ENCODE measurements around the gene UNKL. TPM values are rescaled to one million over a fixed set of nuclear protein-coding genes. Genes with fewer than 3 reads are reported as not detected.

Gene UNKL
- total RNA-seq, 1 donor from 2014 or later = 31.5 TPM

- no peak for TF ChIP-seq CTCF (IDR thresholded peaks at IDR 0.05; ENCODE audit: unreplicated experiment)
- Mint-ChIP-seq H3K4me1 (ENCODE audit: low read depth) (no peaks in the 10 kb centered on the region), H3K9me3 (ENCODE audit: low read depth) (no peaks in the 10 kb centered on the region), H3K27me3 (no peaks in the 10 kb centered on the region), H3K36me3 (ENCODE audit: insufficient read depth) (peaks cover 9% of the 10 kb centered on the region), H3K27ac (no peak overlapping the region), H3K4me3 (ENCODE audit: low read depth) (no peak overlapping the region)
- DNase-seq (ENCODE audit: low spot score, unreplicated experiment) = no peak
Measured at GRCh38 chr16:1397779-1398178, 16.7 kb downstream of the UNKL start.

- no peaks in the 10 kb centered on the region for H3K9me3 Mint-ChIP-seq (ENCODE audit: low read depth)
Measured at GRCh38 chr16:1395444-1396031, 19.0 kb downstream of the UNKL start.

GRCh38 chr16:1394367-1394951, 20.0 kb downstream of the UNKL start:
- Mint-ChIP-seq H3K27me3 (no peaks in the 10 kb centered on the region), H3K27ac (no peak overlapping the region), H3K4me1 (ENCODE audit: low read depth) (no peaks in the 10 kb centered on the region), H3K4me3 (ENCODE audit: low read depth) (no peak overlapping the region), H3K36me3 (ENCODE audit: insufficient read depth) (peaks cover 10% of the 10 kb centered on the region), H3K9me3 (ENCODE audit: low read depth) (no peaks in the 10 kb centered on the region)
- DNase-seq (ENCODE audit: low spot score, unreplicated experiment) = no peak
- TF ChIP-seq CTCF (IDR thresholded peaks at IDR 0.05; ENCODE audit: unreplicated experiment) = no peak

More at GRCh38 chr16:1395444-1396031, 19.0 kb downstream of the UNKL start:
- Mint-ChIP-seq H3K27me3 (no peaks in the 10 kb centered on the region), H3K4me1 (ENCODE audit: low read depth) (no peaks in the 10 kb centered on the region), H3K27ac (no peak overlapping the region), H3K36me3 (ENCODE audit: insufficient read depth) (peaks cover 10% of the 10 kb centered on the region), H3K4me3 (ENCODE audit: low read depth) (no peak overlapping the region)
- TF ChIP-seq CTCF (IDR thresholded peaks at IDR 0.05; ENCODE audit: unreplicated experiment) = no peak
- no peak for DNase-seq (ENCODE audit: low spot score, unreplicated experiment)

- Mint-ChIP-seq H3K27me3 (no peaks in the 10 kb centered on the region), H3K9me3 (ENCODE audit: low read depth) (no peaks in the 10 kb centered on the region), H3K27ac (no peak overlapping the region), H3K4me1 (ENCODE audit: low read depth) (no peaks in the 10 kb centered on the region), H3K36me3 (ENCODE audit: insufficient read depth) (peaks cover 10% of the 10 kb centered on the region), H3K4me3 (ENCODE audit: low read depth) (no peak overlapping the region)
- DNase-seq (ENCODE audit: low spot score, unreplicated experiment) = no peak
- no peak for TF ChIP-seq CTCF (IDR thresholded peaks at IDR 0.05; ENCODE audit: unreplicated experiment)
Measured at GRCh38 chr16:1393613-1394176, 20.8 kb downstream of the UNKL start.

- H3K4me3 Mint-ChIP-seq (ENCODE audit: low read depth) = no peak overlapping the region
- H3K27me3 Mint-ChIP-seq = no peaks in the 10 kb centered on the region
- peaks cover 7% of the 10 kb centered on the region for H3K36me3 Mint-ChIP-seq (ENCODE audit: insufficient read depth)
Measured at GRCh38 chr16:1392826-1393225, 21.7 kb downstream of the UNKL start.

More at GRCh38 chr16:1392826-1393225, 21.7 kb downstream of the UNKL start:
- no peaks in the 10 kb centered on the region for H3K4me1 Mint-ChIP-seq (ENCODE audit: low read depth)
- H3K9me3 Mint-ChIP-seq (ENCODE audit: low read depth) = no peaks in the 10 kb centered on the region
- DNase-seq (ENCODE audit: low spot score, unreplicated experiment) = no peak
- no peak for TF ChIP-seq CTCF (IDR thresholded peaks at IDR 0.05; ENCODE audit: unreplicated experiment)
- no peak overlapping the region for H3K27ac Mint-ChIP-seq
